ENCODE measurements around the gene WBP1L. TPM values are rescaled to one million over a fixed set of nuclear protein-coding genes. Genes with fewer than 3 reads are reported as not detected.

WBP1L gene
- polyA plus RNA-seq, 4 donors: 15.2 to 38.8 (median 23.3) TPM

- FAIRE-seq (no peak), DNase-seq (no peak)
- H3K4me1 ChIP-seq (ENCODE audit: control insufficient read depth in 3 of 3, insufficient read depth in 2 of 3, low read depth in 1 of 3, low read length in 2 of 3): peaks cover 0 to 31% (median 25%) of the 10 kb centered on the region in 3 donors
- no peak overlapping the region for H3K4me3 ChIP-seq (ENCODE audit: low read depth in 1 of 3, low read length in 3 of 3)
- H3K9me3 ChIP-seq (ENCODE audit: control insufficient read depth in 2 of 2, insufficient read depth in 1 of 2, low read depth in 1 of 2, low read length in 1 of 2): peaks cover 0 to 5% of the 10 kb centered on the region in 2 donors
- no peaks in the 10 kb centered on the region for H3K27me3 ChIP-seq (ENCODE audit: control insufficient read depth in 3 of 3, insufficient read depth in 3 of 3, low read length in 3 of 3)
- H3K36me3 ChIP-seq (ENCODE audit: control insufficient read depth in 3 of 3, insufficient read depth in 2 of 3, low read depth in 1 of 3, low read length in 3 of 3): peaks cover 0 to 22% (median 0%) of the 10 kb centered on the region in 3 donors
- peak overlapping the region in 2 of 3 donors; percentile 39 to 90 for H3K27ac ChIP-seq (ENCODE audit: low read depth in 1 of 3, low read length in 2 of 3)
- WGBS, 3 donors: 76 to 84% (median 83%) methylated on average over 6 of the region's 6 CpGs
These were observed 38.3 kb downstream of the WBP1L start for GRCh38 chr10:102781921-102782557.

GRCh38 chr10:102782673-102783551 is 39.2 kb downstream of the WBP1L start:
- Histone ChIP-seq H3K36me3 (ENCODE audit: control insufficient read depth in 3 of 3, insufficient read depth in 2 of 3, low read depth in 1 of 3, low read length in 3 of 3) (peaks cover 0 to 19% (median 0%) of the 10 kb centered on the region in 3 donors), H3K4me1 (ENCODE audit: control insufficient read depth in 3 of 3, insufficient read depth in 2 of 3, low read depth in 1 of 3, low read length in 2 of 3) (peaks cover 0 to 25% (median 23%) of the 10 kb centered on the region in 3 donors), H3K9me3 (ENCODE audit: control insufficient read depth in 2 of 2, insufficient read depth in 1 of 2, low read depth in 1 of 2, low read length in 1 of 2) (peaks cover 0 to 5% of the 10 kb centered on the region in 2 donors), H3K4me3 (ENCODE audit: low read depth in 1 of 3, low read length in 3 of 3) (no peak overlapping the region), H3K27ac (ENCODE audit: low read depth in 1 of 3, low read length in 2 of 3) (peak overlapping the region; percentile 39 to 90 (median 53)), H3K27me3 (ENCODE audit: control insufficient read depth in 3 of 3, insufficient read depth in 3 of 3, low read length in 3 of 3) (no peaks in the 10 kb centered on the region)
- 55 to 80% (median 77%) methylated on average over 18 of the region's 18 CpGs for WGBS, 3 donors
- FAIRE-seq: no peak
- DNase-seq: no peak

- DNase-seq (no peak), FAIRE-seq (no peak)
- WGBS, 3 donors: 46 to 88% (median 73%) methylated on average over 1 of the region's 1 CpG
- H3K4me1 ChIP-seq (ENCODE audit: control insufficient read depth in 3 of 3, insufficient read depth in 2 of 3, low read depth in 1 of 3, low read length in 2 of 3): peaks cover 0 to 25% (median 23%) of the 10 kb centered on the region in 3 donors
- no peak overlapping the region for H3K4me3 ChIP-seq (ENCODE audit: low read depth in 1 of 3, low read length in 3 of 3)
- no peaks in the 10 kb centered on the region for H3K27me3 ChIP-seq (ENCODE audit: control insufficient read depth in 3 of 3, insufficient read depth in 3 of 3, low read length in 3 of 3)
- peak overlapping the region in 2 of 3 donors; percentile 39 to 90 for H3K27ac ChIP-seq (ENCODE audit: low read depth in 1 of 3, low read length in 2 of 3)
- peaks cover 0 to 5% of the 10 kb centered on the region in 2 donors for H3K9me3 ChIP-seq (ENCODE audit: control insufficient read depth in 2 of 2, insufficient read depth in 1 of 2, low read depth in 1 of 2, low read length in 1 of 2)
- peaks cover 0 to 18% (median 0%) of the 10 kb centered on the region in 3 donors for H3K36me3 ChIP-seq (ENCODE audit: control insufficient read depth in 3 of 3, insufficient read depth in 2 of 3, low read depth in 1 of 3, low read length in 3 of 3)
These were observed 39.8 kb downstream of the WBP1L start for GRCh38 chr10:102783568-102783967.

- no peak for FAIRE-seq
- 58 to 88% (median 80%) methylated on average over 2 of the region's 2 CpGs for WGBS, 3 donors
- Histone ChIP-seq H3K27me3 (ENCODE audit: control insufficient read depth in 3 of 3, insufficient read depth in 3 of 3, low read length in 3 of 3) (no peaks in the 10 kb centered on the region), H3K4me3 (ENCODE audit: low read depth in 1 of 3, low read length in 3 of 3) (no peak overlapping the region), H3K36me3 (ENCODE audit: control insufficient read depth in 3 of 3, insufficient read depth in 2 of 3, low read depth in 1 of 3, low read length in 3 of 3) (peaks cover 0 to 19% (median 0%) of the 10 kb centered on the region in 3 donors), H3K9me3 (ENCODE audit: control insufficient read depth in 2 of 2, insufficient read depth in 1 of 2, low read depth in 1 of 2, low read length in 1 of 2) (peaks cover 0 to 5% of the 10 kb centered on the region in 2 donors), H3K27ac (ENCODE audit: low read depth in 1 of 3, low read length in 2 of 3) (peak overlapping the region in 1 of 3 donors; percentile 73), H3K4me1 (ENCODE audit: control insufficient read depth in 3 of 3, insufficient read depth in 2 of 3, low read depth in 1 of 3, low read length in 2 of 3) (peaks cover 0 to 24% (median 20%) of the 10 kb centered on the region in 3 donors)
- no peak for DNase-seq
These were observed 42.1 kb downstream of the WBP1L start for GRCh38 chr10:102785818-102786217.

- FAIRE-seq (no peak), DNase-seq (no peak)
- no peak overlapping the region for H3K4me3 ChIP-seq (ENCODE audit: low read depth in 1 of 3, low read length in 3 of 3)
- no peaks in the 10 kb centered on the region for H3K27me3 ChIP-seq (ENCODE audit: control insufficient read depth in 3 of 3, insufficient read depth in 3 of 3, low read length in 3 of 3)
- 83 to 93% (median 92%) methylated on average over 8 of the region's 8 CpGs for WGBS, 3 donors
- H3K36me3 ChIP-seq (ENCODE audit: control insufficient read depth in 3 of 3, insufficient read depth in 2 of 3, low read depth in 1 of 3, low read length in 3 of 3): peaks cover 0 to 14% (median 0%) of the 10 kb centered on the region in 3 donors
- no peaks in the 10 kb centered on the region for H3K9me3 ChIP-seq (ENCODE audit: control insufficient read depth in 2 of 2, insufficient read depth in 1 of 2, low read depth in 1 of 2, low read length in 1 of 2)
- peak overlapping the region in 1 of 3 donors; percentile 14 for H3K27ac ChIP-seq (ENCODE audit: low read depth in 1 of 3, low read length in 2 of 3)
- H3K4me1 ChIP-seq (ENCODE audit: control insufficient read depth in 3 of 3, insufficient read depth in 2 of 3, low read depth in 1 of 3, low read length in 2 of 3): peaks cover 0 to 20% (median 0%) of the 10 kb centered on the region in 3 donors
These were observed 48.1 kb downstream of the WBP1L start for GRCh38 chr10:102791754-102792395.

GRCh38 chr10:102795453-102796406 is 52.0 kb downstream of the WBP1L start:
- Histone ChIP-seq H3K4me3 (ENCODE audit: low read depth in 1 of 3, low read length in 3 of 3) (no peak overlapping the region), H3K27ac (ENCODE audit: low read depth in 1 of 3, low read length in 2 of 3) (peak overlapping the region in 1 of 3 donors; percentile 80), H3K4me1 (ENCODE audit: control insufficient read depth in 3 of 3, insufficient read depth in 2 of 3, low read depth in 1 of 3, low read length in 2 of 3) (peaks cover 0 to 22% (median 0%) of the 10 kb centered on the region in 3 donors), H3K36me3 (ENCODE audit: control insufficient read depth in 3 of 3, insufficient read depth in 2 of 3, low read depth in 1 of 3, low read length in 3 of 3) (peaks cover 3 to 39% (median 8%) of the 10 kb centered on the region in 3 donors), H3K27me3 (ENCODE audit: control insufficient read depth in 3 of 3, insufficient read depth in 3 of 3, low read length in 3 of 3) (no peaks in the 10 kb centered on the region), H3K9me3 (ENCODE audit: control insufficient read depth in 2 of 2, insufficient read depth in 1 of 2, low read depth in 1 of 2, low read length in 1 of 2) (no peaks in the 10 kb centered on the region)
- 71 to 88% (median 84%) methylated on average over 15 of the region's 15 CpGs for WGBS, 3 donors
- FAIRE-seq (no peak), DNase-seq (no peak)

- H3K36me3 ChIP-seq (ENCODE audit: control insufficient read depth in 3 of 3, insufficient read depth in 2 of 3, low read depth in 1 of 3, low read length in 3 of 3): peaks cover 3 to 43% (median 8%) of the 10 kb centered on the region in 3 donors
- FAIRE-seq (no peak), DNase-seq (peak in 1 of 2 donors; percentile 61)
- WGBS, 3 donors: 37 to 66% (median 56%) methylated on average over 9 of the region's 9 CpGs
- H3K4me3 ChIP-seq (ENCODE audit: low read depth in 1 of 3, low read length in 3 of 3): no peak overlapping the region
- H3K27ac ChIP-seq (ENCODE audit: low read depth in 1 of 3, low read length in 2 of 3): peak overlapping the region in 2 of 3 donors; percentile 31 to 80
- H3K9me3 ChIP-seq (ENCODE audit: control insufficient read depth in 2 of 2, insufficient read depth in 1 of 2, low read depth in 1 of 2, low read length in 1 of 2): no peaks in the 10 kb centered on the region
- no peaks in the 10 kb centered on the region for H3K27me3 ChIP-seq (ENCODE audit: control insufficient read depth in 3 of 3, insufficient read depth in 3 of 3, low read length in 3 of 3)
- H3K4me1 ChIP-seq (ENCODE audit: control insufficient read depth in 3 of 3, insufficient read depth in 2 of 3, low read depth in 1 of 3, low read length in 2 of 3): peaks cover 0 to 24% (median 2%) of the 10 kb centered on the region in 3 donors
These were observed 52.8 kb downstream of the WBP1L start for GRCh38 chr10:102796407-102797176.
